Esophagus squamous epithelium (tissue), 5 donors: ENCODE measurements around the gene MAST3. TPM values are rescaled to one million over a fixed set of nuclear protein-coding genes. Genes with fewer than 3 reads are reported as not detected.
"Not testable (repeated sequence)": the region's sequence is repeated elsewhere in the genome, so short reads cannot be mapped to it uniquely, and the experiment has no call there.

Source experiments
- DNase-seq: peaks from one replicate; lab custom pipeline; 2025; lab: John Stamatoyannopoulos, UW
- H3K27ac ChIP-seq, 4 donors: fragments of 200-600 bp; sonication (generic); one replicate each; pipeline ENCODE4 v1.5.1; 2016 to 2019; ENCODE audit warnings: mild to moderate bottlenecking in 1 of 4
- H3K27me3 ChIP-seq, 4 donors: fragments of 200-600 bp; sonication (generic); 1 replicate in 3 of 4; 2 replicates in 1 of 4; pipeline versions ENCODE4 v1.5.1 to v1.6.0; 2017 to 2021; ENCODE audit warnings: antibody characterized with exemption in 1 of 4
- H3K36me3 ChIP-seq, 3 donors: fragments of 200-600 bp; sonication (generic); one replicate each; pipeline ENCODE4 v1.5.1; 2016 to 2019
- H3K4me1 ChIP-seq, 3 donors: fragments of 200-600 bp; sonication (generic); one replicate each; pipeline ENCODE4 v1.5.1; 2017 to 2019
- H3K4me3 ChIP-seq, 4 donors: fragments of 200-600 bp; sonication (generic); 1 replicate in 3 of 4; 2 replicates in 1 of 4; pipeline ENCODE4 v1.5.1; 2016 to 2019; ENCODE audit warnings: mild to moderate bottlenecking in 2 of 4, moderate library complexity in 1 of 4
- H3K9me3 ChIP-seq, 3 donors: fragments of 200-600 bp; sonication (generic); one replicate each; pipeline ENCODE4 v1.5.1; 2016 to 2019
- CTCF ChIP-seq, 6 experiments: fragments of 450-650 bp in 4 of 6; fragments of 200-600 bp in 2 of 6; sonication (generic) in 2 of 6; IDR thresholded peaks; one replicate each; pipeline ENCODE4 v1.5.1; 2016 to 2019; ENCODE audit warnings: antibody characterized with exemption in 6 of 6, mild to moderate bottlenecking in 4 of 6, moderate library complexity in 4 of 6
- POLR2A ChIP-seq, 4 donors: fragments of 450-650 bp; IDR thresholded peaks; one replicate each; pipeline ENCODE4 v1.6.1; 2017; ENCODE audit warnings: antibody characterized with exemption in 4 of 4, mild to moderate bottlenecking in 4 of 4, moderate library complexity in 3 of 4
- WGBS, 2 donors: methylation state at CpG; one replicate each; pipeline ENCODE4 v1.1.5; 2018; 5-methylcytosine and 5-hydroxymethylcytosine counted together
- intact Hi-C: fragments of 100-400 bp; cut with DNase I; formaldehyde crosslinking; loops from one replicate; pipeline ENCODE4 v1.15.0; 2022
- total RNA-seq, 4 donors: library from RNA; depleted of rRNA; stranded (reverse); fragments of >200 nt; gene quantifications; one replicate each; pipeline ENCODE4 v1.1.0, GENCODE V29; 2016
- donor health status: DM: yes; HTN: yes; CAD: no.

Gene MAST3
- total RNA-seq, 4 donors from 2014 or later: 2.3 to 4.8 (median 4.1) TPM

- Histone ChIP-seq H3K4me1 (peaks cover 0 to 10% (median 6%) of the 10 kb centered on the region in 3 donors), H3K27ac (no peak overlapping the region), H3K27me3 (peaks cover 0 to 11% (median 0%) of the 10 kb centered on the region in 4 donors), H3K36me3 (no peaks in the 10 kb centered on the region), H3K9me3 (no peaks in the 10 kb centered on the region), H3K4me3 (no peak overlapping the region)
- intact Hi-C loops: no loop called here
- no peak for DNase-seq
- WGBS, 2 donors: 77 to 87% methylated on average over 8 of the region's 8 CpGs
- TF ChIP-seq CTCF (IDR thresholded peaks at IDR 0.05) (no peak), POLR2A (IDR thresholded peaks at IDR 0.05) (no peak)
Measured at GRCh38 chr19:18083929-18084684, 13.5 kb upstream of the MAST3 start.

GRCh38 chr19:18085702-18086457 is 11.7 kb upstream of the MAST3 start:
- intact Hi-C loops: no loop called here
- no peak for TF ChIP-seq CTCF (IDR thresholded peaks at IDR 0.05)
- no peak for TF ChIP-seq POLR2A (IDR thresholded peaks at IDR 0.05)
- 75 to 78% methylated on average over 4 to 5 of the region's 8 CpGs for WGBS, 2 donors
- Histone ChIP-seq H3K4me3 (peak overlapping the region in 2 of 4 donors; percentile 35 to 62), H3K27ac (no peak overlapping the region), H3K27me3 (peaks cover 0 to 6% (median 0%) of the 10 kb centered on the region in 4 donors), H3K9me3 (no peaks in the 10 kb centered on the region), H3K36me3 (no peaks in the 10 kb centered on the region), H3K4me1 (peaks cover 0 to 27% (median 13%) of the 10 kb centered on the region in 3 donors)
- DNase-seq: no peak

- H3K27me3 ChIP-seq: no peaks in the 10 kb centered on the region
- peak within 1 kb of the TSS in 3 of 4 donors; percentile 30 to 62 (median 35) for H3K4me3 ChIP-seq
- no peaks in the 10 kb centered on the region for H3K9me3 ChIP-seq
- no peak for TF ChIP-seq CTCF (IDR thresholded peaks at IDR 0.05)
- TF ChIP-seq POLR2A (IDR thresholded peaks at IDR 0.05): peak in 1 of 4 donors; percentile 26
- 34 to 38% methylated on average over 8 to 12 of the region's 12 CpGs for WGBS, 2 donors
- no peaks in the 10 kb centered on the region for H3K36me3 ChIP-seq
- peak within 1 kb of the TSS; percentile 30 to 58 (median 46) for H3K27ac ChIP-seq
- H3K4me1 ChIP-seq: peaks cover 0 to 31% (median 13%) of the 10 kb centered on the region in 3 donors
- intact Hi-C loops: no loop called here
- no peak for DNase-seq
Measured at GRCh38 chr19:18086590-18087138, 10.9 kb upstream of the MAST3 start, which contains the start of gene IL12RB1. Gene IL12RB1, minus strand, starts transcription at chr19:18086934. Its CDS starts 111 bp downstream, at chr19:18086823.

GRCh38 chr19:18089096-18089541 is 8.5 kb upstream of the MAST3 start:
- Histone ChIP-seq H3K4me1 (peaks cover 0 to 36% (median 13%) of the 10 kb centered on the region in 3 donors), H3K27ac (peak overlapping the region in 3 of 4 donors; percentile 30 to 69 (median 64))
- H3K9me3 ChIP-seq, H3K27me3 ChIP-seq, DNase-seq, H3K4me3 ChIP-seq, H3K36me3 ChIP-seq, intact Hi-C loops: not testable (repeated sequence)
- WGBS, 2 donors: 45 to 49% methylated on average over 11 of the region's 11 CpGs

GRCh38 chr19:18089726-18090125 is 7.9 kb upstream of the MAST3 start:
- DNase-seq: no peak
- WGBS, 2 donors: 75 to 76% methylated on average over 5 of the region's 5 CpGs
- Histone ChIP-seq H3K27ac (peak overlapping the region in 3 of 4 donors; percentile 30 to 64 (median 58)), H3K36me3 (no peaks in the 10 kb centered on the region), H3K9me3 (no peaks in the 10 kb centered on the region), H3K4me3 (no peak overlapping the region), H3K4me1 (peaks cover 0 to 34% (median 13%) of the 10 kb centered on the region in 3 donors), H3K27me3 (no peaks in the 10 kb centered on the region)
- no peak for TF ChIP-seq POLR2A (IDR thresholded peaks at IDR 0.05)
- TF ChIP-seq CTCF (IDR thresholded peaks at IDR 0.05): no peak
- intact Hi-C loops: no loop called here
